Measurements from ENCODE around the gene FLT3LG.

DNA sequence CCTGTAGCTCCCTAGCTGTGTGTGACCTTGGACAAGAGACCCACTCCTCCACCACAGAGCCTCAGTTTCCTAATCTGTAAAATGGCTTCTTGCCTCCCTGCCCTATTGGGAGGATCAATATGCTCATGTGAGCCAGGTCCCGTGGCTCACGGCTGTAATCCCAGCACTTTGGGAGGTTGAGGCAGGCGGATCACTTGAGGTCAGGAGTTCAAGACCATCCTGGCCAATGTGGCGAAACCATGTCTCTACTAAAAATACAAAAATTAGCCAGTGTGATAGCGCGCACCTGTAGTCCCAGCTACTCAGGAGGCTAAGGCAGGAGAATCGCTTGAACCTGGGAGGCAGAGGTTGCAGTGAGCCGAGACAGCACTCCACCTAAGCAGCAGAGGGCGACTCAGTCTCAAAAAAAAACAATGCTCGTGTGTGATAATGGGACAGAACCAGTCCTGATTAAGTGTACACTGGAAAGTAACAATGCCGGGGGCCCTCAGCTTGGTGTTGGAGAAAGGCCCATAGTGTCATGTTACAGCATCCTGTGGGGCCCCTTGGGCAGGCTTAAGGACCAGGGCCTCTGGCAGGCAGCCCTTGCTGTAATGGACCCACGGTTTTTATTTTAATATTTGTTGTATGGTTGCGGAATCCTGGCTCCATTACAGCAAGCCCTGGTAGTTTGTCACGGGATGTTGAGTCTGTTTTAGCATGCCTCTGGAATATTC, 29.0 kb downstream of the FLT3LG start:
- TF ChIP-seq, protein P1, sequence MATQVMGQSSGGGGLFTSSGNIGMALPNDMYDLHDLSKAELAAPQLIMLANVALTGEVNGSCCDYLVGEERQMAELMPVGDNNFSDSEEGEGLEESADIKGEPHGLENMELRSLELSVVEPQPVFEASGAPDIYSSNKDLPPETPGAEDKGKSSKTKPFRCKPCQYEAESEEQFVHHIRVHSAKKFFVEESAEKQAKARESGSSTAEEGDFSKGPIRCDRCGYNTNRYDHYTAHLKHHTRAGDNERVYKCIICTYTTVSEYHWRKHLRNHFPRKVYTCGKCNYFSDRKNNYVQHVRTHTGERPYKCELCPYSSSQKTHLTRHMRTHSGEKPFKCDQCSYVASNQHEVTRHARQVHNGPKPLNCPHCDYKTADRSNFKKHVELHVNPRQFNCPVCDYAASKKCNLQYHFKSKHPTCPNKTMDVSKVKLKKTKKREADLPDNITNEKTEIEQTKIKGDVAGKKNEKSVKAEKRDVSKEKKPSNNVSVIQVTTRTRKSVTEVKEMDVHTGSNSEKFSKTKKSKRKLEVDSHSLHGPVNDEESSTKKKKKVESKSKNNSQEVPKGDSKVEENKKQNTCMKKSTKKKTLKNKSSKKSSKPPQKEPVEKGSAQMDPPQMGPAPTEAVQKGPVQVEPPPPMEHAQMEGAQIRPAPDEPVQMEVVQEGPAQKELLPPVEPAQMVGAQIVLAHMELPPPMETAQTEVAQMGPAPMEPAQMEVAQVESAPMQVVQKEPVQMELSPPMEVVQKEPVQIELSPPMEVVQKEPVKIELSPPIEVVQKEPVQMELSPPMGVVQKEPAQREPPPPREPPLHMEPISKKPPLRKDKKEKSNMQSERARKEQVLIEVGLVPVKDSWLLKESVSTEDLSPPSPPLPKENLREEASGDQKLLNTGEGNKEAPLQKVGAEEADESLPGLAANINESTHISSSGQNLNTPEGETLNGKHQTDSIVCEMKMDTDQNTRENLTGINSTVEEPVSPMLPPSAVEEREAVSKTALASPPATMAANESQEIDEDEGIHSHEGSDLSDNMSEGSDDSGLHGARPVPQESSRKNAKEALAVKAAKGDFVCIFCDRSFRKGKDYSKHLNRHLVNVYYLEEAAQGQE (IDR thresholded peaks at IDR 0.05; ENCODE audit: insufficient read depth in 1 of 2, low read depth in 2 of 2, low read length in 1 of 2): no peak
- no peak for TF ChIP-seq POLR2AphosphoS5 (IDR thresholded peaks at IDR 0.05; ENCODE audit: low read depth, low read length)
